Keratinocyte (primary cell): Measurements from ENCODE around the gene FUOM.

ENCODE experiments used
- EZH2 ChIP-seq: IDR thresholded peaks from one replicate; pipeline ENCODE4 v1.6.1; 2012; ENCODE audit warnings: inconsistent platforms, mild to moderate bottlenecking, low read length, moderate library complexity
- TF ChIP-seq, protein P1 (sequence below), 3 experiments: IDR thresholded peaks in 1 of 3; conservative IDR thresholded peaks in 1 of 3; optimal IDR thresholded peaks in 1 of 3; 2 replicates in 2 of 3; 3 replicates in 1 of 3; pipeline versions ENCODE3 to v1.5.1; 2011; ENCODE audit warnings: low read length in 3 of 3, mild to moderate bottlenecking in 3 of 3, moderate library complexity in 2 of 3, control low read depth in 1 of 3, inconsistent platforms in 1 of 3; ENCODE audit not compliant: insufficient read depth in 2 of 3; ENCODE audit errors: extremely low read depth in 1 of 3

DNA sequence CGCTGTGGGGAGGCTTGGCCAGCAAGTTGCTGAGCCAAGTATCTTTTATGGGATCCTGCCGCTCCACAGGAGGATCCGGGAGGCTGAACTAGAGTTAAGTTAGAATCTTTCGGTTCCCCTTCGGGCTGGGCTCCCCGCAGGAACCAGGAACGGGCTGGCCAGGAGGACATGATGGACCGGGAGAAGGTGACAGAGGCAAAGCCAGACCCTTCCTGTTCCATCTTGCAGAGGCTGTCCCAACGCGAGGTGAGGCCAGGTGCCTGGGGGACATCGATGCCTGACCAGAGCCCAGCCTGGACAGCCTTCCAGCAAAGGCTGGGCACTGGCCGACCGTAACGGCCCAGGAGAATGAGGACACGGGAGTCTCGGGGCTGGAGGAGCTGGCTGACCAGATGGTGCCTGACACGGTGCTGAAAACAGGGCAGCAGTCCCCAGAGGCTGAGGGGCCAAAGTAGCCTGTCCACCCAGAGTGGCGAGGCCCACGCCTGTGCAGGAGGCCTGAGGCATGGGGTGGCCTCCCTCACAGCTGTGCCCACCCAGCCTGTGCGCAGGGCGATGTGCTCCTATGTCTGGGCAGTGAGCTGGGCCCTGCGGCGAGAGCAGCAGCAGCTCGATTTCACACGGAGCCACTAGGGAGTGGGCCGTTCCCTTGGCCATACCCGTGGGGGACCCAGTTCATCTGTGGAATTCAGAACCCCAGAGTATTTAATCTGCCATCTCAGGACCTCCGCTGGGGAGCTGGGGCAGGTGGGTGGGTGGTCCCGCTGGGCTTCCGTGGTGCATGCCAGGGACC lies 19.4 kb upstream of the FUOM start:
- TF ChIP-seq, protein P1, sequence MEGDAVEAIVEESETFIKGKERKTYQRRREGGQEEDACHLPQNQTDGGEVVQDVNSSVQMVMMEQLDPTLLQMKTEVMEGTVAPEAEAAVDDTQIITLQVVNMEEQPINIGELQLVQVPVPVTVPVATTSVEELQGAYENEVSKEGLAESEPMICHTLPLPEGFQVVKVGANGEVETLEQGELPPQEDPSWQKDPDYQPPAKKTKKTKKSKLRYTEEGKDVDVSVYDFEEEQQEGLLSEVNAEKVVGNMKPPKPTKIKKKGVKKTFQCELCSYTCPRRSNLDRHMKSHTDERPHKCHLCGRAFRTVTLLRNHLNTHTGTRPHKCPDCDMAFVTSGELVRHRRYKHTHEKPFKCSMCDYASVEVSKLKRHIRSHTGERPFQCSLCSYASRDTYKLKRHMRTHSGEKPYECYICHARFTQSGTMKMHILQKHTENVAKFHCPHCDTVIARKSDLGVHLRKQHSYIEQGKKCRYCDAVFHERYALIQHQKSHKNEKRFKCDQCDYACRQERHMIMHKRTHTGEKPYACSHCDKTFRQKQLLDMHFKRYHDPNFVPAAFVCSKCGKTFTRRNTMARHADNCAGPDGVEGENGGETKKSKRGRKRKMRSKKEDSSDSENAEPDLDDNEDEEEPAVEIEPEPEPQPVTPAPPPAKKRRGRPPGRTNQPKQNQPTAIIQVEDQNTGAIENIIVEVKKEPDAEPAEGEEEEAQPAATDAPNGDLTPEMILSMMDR (optimal IDR thresholded peaks at IDR 0.05 in 1 of 3, IDR thresholded peaks at IDR 0.05 in 1 of 3, conservative IDR thresholded peaks at IDR 0.05 in 1 of 3; ENCODE audit: extremely low read depth in 1 of 3, insufficient read depth in 2 of 3, low read length in 3 of 3): no peak
- TF ChIP-seq EZH2: no peak
